Loucy (cell line): ENCODE results near the gene TET3.

Source experiments
- CTCF ChIP-seq: fragments of 200-600 bp; sonication (generic); conservative IDR thresholded peaks from 2 replicates; pipeline ENCODE4 v1.5.1; 2014; ENCODE audit warnings: mild to moderate bottlenecking, antibody characterized with exemption, low read length
- EZH2phosphoT487 ChIP-seq: fragments of 200-600 bp; IDR thresholded peaks from 2 replicates; pipeline ENCODE4 v1.6.1; 2018; ENCODE audit warnings: antibody characterized with exemption, mild to moderate bottlenecking, moderate library complexity, borderline replicate concordance

DNA sequence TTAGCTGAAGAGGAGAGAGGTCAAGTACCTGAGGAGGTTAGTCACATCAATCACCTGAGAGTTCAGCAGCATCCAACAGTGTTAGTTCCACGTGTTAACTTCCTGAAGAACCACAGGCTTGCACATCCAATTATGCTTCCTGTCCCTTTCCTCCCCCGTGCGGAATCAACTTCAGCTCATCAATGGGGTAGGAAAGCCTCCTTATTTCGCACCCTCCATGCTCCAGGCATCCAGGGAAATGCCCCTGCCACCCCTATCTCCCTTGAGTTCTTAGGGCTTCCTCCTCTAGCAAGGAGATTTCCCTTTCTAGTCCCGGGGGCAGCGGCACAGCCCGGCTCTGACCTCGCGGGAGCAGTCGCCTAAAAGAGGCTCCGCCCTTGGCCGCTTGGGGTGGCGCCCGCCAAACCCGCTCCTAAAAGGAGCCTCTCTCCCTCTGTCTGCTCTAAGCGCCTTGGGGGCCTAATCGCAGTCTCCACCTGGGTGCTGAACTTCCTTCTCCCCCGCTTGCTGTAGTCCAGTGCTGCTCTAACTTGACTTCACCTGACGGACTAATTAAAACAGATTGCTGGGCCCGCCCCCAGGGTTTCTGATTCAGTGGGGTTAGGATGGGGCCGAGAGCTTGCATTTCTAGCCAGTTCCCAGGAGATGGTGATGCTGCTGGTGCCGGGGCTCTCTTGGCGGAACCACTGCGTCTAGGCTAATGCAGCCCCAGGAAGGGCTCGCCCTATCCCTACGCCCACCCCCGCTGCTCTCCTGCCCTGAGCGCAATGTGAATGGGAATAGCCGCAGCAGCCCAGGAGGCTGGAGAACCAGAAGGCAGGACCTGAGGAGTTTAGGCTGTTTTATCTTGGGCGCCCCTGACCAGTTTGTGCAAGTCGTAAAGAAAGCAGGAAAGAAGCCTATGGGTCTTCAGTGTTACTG is 3.4 kb upstream of the TET3 start:
- TF ChIP-seq CTCF (no peak), EZH2phosphoT487 (no peak)
